ENCODE data around the gene DCUN1D2. TPM values are rescaled to one million over a fixed set of nuclear protein-coding genes. Genes with fewer than 3 reads are reported as not detected.
A peak's percentile ranks its signal among the peaks of the same experiment; 100 is the strongest.

Gene DCUN1D2
- total and polyA plus RNA-seq, 5 donors from 2014 or later, result 6.8 to 23.0 (median 9.3) TPM

- DNase-seq (no peak), ATAC-seq (ENCODE audit: low read depth in 2 of 2) (no peak)
- no peaks in the 10 kb centered on the region for H3K4me1 ChIP-seq (ENCODE audit: control insufficient read depth, insufficient read depth, low read length, poor library complexity, severe bottlenecking)
- no peaks in the 10 kb centered on the region for H3K27me3 Mint-ChIP-seq
- H3K27ac Mint-ChIP-seq, result no peak overlapping the region
- H3K27me3 ChIP-seq (ENCODE audit: control insufficient read depth, insufficient read depth, low read length), result no peaks in the 10 kb centered on the region
- no peak overlapping the region for H3K4me3 Mint-ChIP-seq
- H3K9me3 ChIP-seq (ENCODE audit: control insufficient read depth in 2 of 2, low read length in 2 of 2), result no peaks in the 10 kb centered on the region
- H3K4me1 Mint-ChIP-seq, result peaks cover 0 to under 1% (median 0%) of the 10 kb centered on the region in 4 donors
- peaks cover 49% of the 10 kb centered on the region for H3K36me3 Mint-ChIP-seq
- no peak overlapping the region for H3K4me3 ChIP-seq (ENCODE audit: low read depth, low read length)
- no peaks in the 10 kb centered on the region for H3K9me3 Mint-ChIP-seq
- no peak overlapping the region for H3K27ac ChIP-seq (ENCODE audit: insufficient read depth, low read length, poor library complexity, severe bottlenecking)
- H3K36me3 ChIP-seq (ENCODE audit: control insufficient read depth, insufficient read depth, low read length), result peaks cover 36% of the 10 kb centered on the region
Measured at GRCh38 chr13:113458253-113459065, 32.1 kb downstream of the DCUN1D2 start.

GRCh38 chr13:113457510-113457909 is 33.0 kb downstream of the DCUN1D2 start:
- DNase-seq, result no peak
- H3K4me3 ChIP-seq (ENCODE audit: low read depth, low read length), result no peak overlapping the region
- no peaks in the 10 kb centered on the region for H3K4me1 ChIP-seq (ENCODE audit: control insufficient read depth, insufficient read depth, low read length, poor library complexity, severe bottlenecking)
- H3K36me3 Mint-ChIP-seq, result peaks cover 51% of the 10 kb centered on the region
- ATAC-seq (ENCODE audit: low read depth in 2 of 2), result no peak
- no peak overlapping the region for H3K27ac Mint-ChIP-seq
- H3K27me3 Mint-ChIP-seq, result no peaks in the 10 kb centered on the region
- H3K9me3 Mint-ChIP-seq, result no peaks in the 10 kb centered on the region
- H3K36me3 ChIP-seq (ENCODE audit: control insufficient read depth, insufficient read depth, low read length), result peaks cover 36% of the 10 kb centered on the region
- peaks cover 0 to 3% (median 0%) of the 10 kb centered on the region in 4 donors for H3K4me1 Mint-ChIP-seq
- no peak overlapping the region for H3K27ac ChIP-seq (ENCODE audit: insufficient read depth, low read length, poor library complexity, severe bottlenecking)
- H3K27me3 ChIP-seq (ENCODE audit: control insufficient read depth, insufficient read depth, low read length), result no peaks in the 10 kb centered on the region
- no peak overlapping the region for H3K4me3 Mint-ChIP-seq
- H3K9me3 ChIP-seq (ENCODE audit: control insufficient read depth in 2 of 2, low read length in 2 of 2), result no peaks in the 10 kb centered on the region

GRCh38 chr13:113456116-113456702 is 34.3 kb downstream of the DCUN1D2 start:
- DNase-seq (no peak), ATAC-seq (ENCODE audit: low read depth in 2 of 2) (no peak)
- H3K36me3 Mint-ChIP-seq, result peaks cover 43% of the 10 kb centered on the region
- no peaks in the 10 kb centered on the region for H3K27me3 ChIP-seq (ENCODE audit: control insufficient read depth, insufficient read depth, low read length)
- H3K36me3 ChIP-seq (ENCODE audit: control insufficient read depth, insufficient read depth, low read length), result peaks cover 33% of the 10 kb centered on the region
- H3K27ac ChIP-seq (ENCODE audit: insufficient read depth, low read length, poor library complexity, severe bottlenecking), result no peak overlapping the region
- H3K4me3 ChIP-seq (ENCODE audit: low read depth, low read length), result no peak overlapping the region
- no peak overlapping the region for H3K27ac Mint-ChIP-seq
- no peak overlapping the region for H3K4me3 Mint-ChIP-seq
- H3K27me3 Mint-ChIP-seq, result no peaks in the 10 kb centered on the region
- no peaks in the 10 kb centered on the region for H3K4me1 ChIP-seq (ENCODE audit: control insufficient read depth, insufficient read depth, low read length, poor library complexity, severe bottlenecking)
- no peaks in the 10 kb centered on the region for H3K9me3 ChIP-seq (ENCODE audit: control insufficient read depth in 2 of 2, low read length in 2 of 2)
- peaks cover 0 to 5% (median 0%) of the 10 kb centered on the region in 4 donors for H3K4me1 Mint-ChIP-seq
- H3K9me3 Mint-ChIP-seq, result no peaks in the 10 kb centered on the region

GRCh38 chr13:113455384-113455783 is 35.1 kb downstream of the DCUN1D2 start:
- Histone ChIP-seq H3K27ac (ENCODE audit: insufficient read depth, low read length, poor library complexity, severe bottlenecking) (no peak overlapping the region), H3K9me3 (ENCODE audit: control insufficient read depth in 2 of 2, low read length in 2 of 2) (no peaks in the 10 kb centered on the region), H3K27me3 (ENCODE audit: control insufficient read depth, insufficient read depth, low read length) (no peaks in the 10 kb centered on the region), H3K4me3 (ENCODE audit: low read depth, low read length) (no peak overlapping the region), H3K4me1 (ENCODE audit: control insufficient read depth, insufficient read depth, low read length, poor library complexity, severe bottlenecking) (no peaks in the 10 kb centered on the region), H3K36me3 (ENCODE audit: control insufficient read depth, insufficient read depth, low read length) (peaks cover 25% of the 10 kb centered on the region)
- Mint-ChIP-seq H3K4me1 (peaks cover 0 to 5% (median 0%) of the 10 kb centered on the region in 4 donors), H3K27me3 (no peaks in the 10 kb centered on the region), H3K27ac (peak overlapping the region in 1 of 3 donors; percentile 38), H3K9me3 (no peaks in the 10 kb centered on the region), H3K36me3 (peaks cover 39% of the 10 kb centered on the region), H3K4me3 (no peak overlapping the region)
- DNase-seq (no peak), ATAC-seq (ENCODE audit: low read depth in 2 of 2) (no peak)

- H3K36me3 Mint-ChIP-seq, result peaks cover 40% of the 10 kb centered on the region
- peaks cover 0 to 5% (median 0%) of the 10 kb centered on the region in 4 donors for H3K4me1 Mint-ChIP-seq
- ATAC-seq (ENCODE audit: low read depth in 2 of 2) (no peak), DNase-seq (no peak)
- H3K4me3 ChIP-seq (ENCODE audit: low read depth, low read length), result no peak overlapping the region
- no peak overlapping the region for H3K27ac ChIP-seq (ENCODE audit: insufficient read depth, low read length, poor library complexity, severe bottlenecking)
- H3K4me3 Mint-ChIP-seq, result no peak overlapping the region
- H3K36me3 ChIP-seq (ENCODE audit: control insufficient read depth, insufficient read depth, low read length), result peaks cover 22% of the 10 kb centered on the region
- H3K27me3 Mint-ChIP-seq, result no peaks in the 10 kb centered on the region
- H3K27ac Mint-ChIP-seq, result no peak overlapping the region
- no peaks in the 10 kb centered on the region for H3K9me3 ChIP-seq (ENCODE audit: control insufficient read depth in 2 of 2, low read length in 2 of 2)
- H3K27me3 ChIP-seq (ENCODE audit: control insufficient read depth, insufficient read depth, low read length), result no peaks in the 10 kb centered on the region
- no peaks in the 10 kb centered on the region for H3K4me1 ChIP-seq (ENCODE audit: control insufficient read depth, insufficient read depth, low read length, poor library complexity, severe bottlenecking)
- no peaks in the 10 kb centered on the region for H3K9me3 Mint-ChIP-seq
Measured at GRCh38 chr13:113454936-113455335, 35.6 kb downstream of the DCUN1D2 start.

GRCh38 chr13:113452942-113453901 is 37.3 kb downstream of the DCUN1D2 start, which contains the start of gene ADPRHL1:
Gene ADPRHL1, minus strand, starts transcription at chr13:113453488. Its CDS starts 51 bp downstream, at chr13:113453437.
- H3K9me3 ChIP-seq (ENCODE audit: control insufficient read depth in 2 of 2, low read length in 2 of 2), result no peaks in the 10 kb centered on the region
- peaks cover 11% of the 10 kb centered on the region for H3K36me3 ChIP-seq (ENCODE audit: control insufficient read depth, insufficient read depth, low read length)
- H3K36me3 Mint-ChIP-seq, result peaks cover 29% of the 10 kb centered on the region
- DNase-seq (no peak), ATAC-seq (ENCODE audit: low read depth in 2 of 2) (no peak)
- H3K27ac Mint-ChIP-seq, result no peak within 1 kb of the TSS
- no peaks in the 10 kb centered on the region for H3K4me1 ChIP-seq (ENCODE audit: control insufficient read depth, insufficient read depth, low read length, poor library complexity, severe bottlenecking)
- no peaks in the 10 kb centered on the region for H3K27me3 ChIP-seq (ENCODE audit: control insufficient read depth, insufficient read depth, low read length)
- H3K9me3 Mint-ChIP-seq, result no peaks in the 10 kb centered on the region
- no peak within 1 kb of the TSS for H3K4me3 Mint-ChIP-seq
- no peak within 1 kb of the TSS for H3K27ac ChIP-seq (ENCODE audit: insufficient read depth, low read length, poor library complexity, severe bottlenecking)
- H3K27me3 Mint-ChIP-seq, result no peaks in the 10 kb centered on the region
- H3K4me1 Mint-ChIP-seq, result peaks cover 0 to 5% (median 0%) of the 10 kb centered on the region in 4 donors
- H3K4me3 ChIP-seq (ENCODE audit: low read depth, low read length), result no peak within 1 kb of the TSS

- no peak for ATAC-seq (ENCODE audit: low read depth in 2 of 2)
Measured at GRCh38 chr13:113452466-113452865, 38.0 kb downstream of the DCUN1D2 start.

More at GRCh38 chr13:113452466-113452865, 38.0 kb downstream of the DCUN1D2 start:
- Mint-ChIP-seq H3K36me3 (peaks cover 25% of the 10 kb centered on the region), H3K9me3 (no peaks in the 10 kb centered on the region), H3K4me1 (peaks cover 0 to 5% (median 0%) of the 10 kb centered on the region in 4 donors), H3K27me3 (no peaks in the 10 kb centered on the region), H3K27ac (no peak overlapping the region), H3K4me3 (no peak overlapping the region)
- no peak overlapping the region for H3K4me3 ChIP-seq (ENCODE audit: low read depth, low read length)
- peaks cover 7% of the 10 kb centered on the region for H3K36me3 ChIP-seq (ENCODE audit: control insufficient read depth, insufficient read depth, low read length)
- no peaks in the 10 kb centered on the region for H3K27me3 ChIP-seq (ENCODE audit: control insufficient read depth, insufficient read depth, low read length)
- no peaks in the 10 kb centered on the region for H3K9me3 ChIP-seq (ENCODE audit: control insufficient read depth in 2 of 2, low read length in 2 of 2)
- no peak for DNase-seq
- H3K27ac ChIP-seq (ENCODE audit: insufficient read depth, low read length, poor library complexity, severe bottlenecking), result no peak overlapping the region
- no peaks in the 10 kb centered on the region for H3K4me1 ChIP-seq (ENCODE audit: control insufficient read depth, insufficient read depth, low read length, poor library complexity, severe bottlenecking)

Data from CD4-positive, CD25-positive, alpha-beta regulatory T cell (primary cell).